D721Med (cell line): Measurements from ENCODE around the gene KRT74.

Experiments
- DNase-seq: peaks from one replicate; pipeline ENCODE4 v3.0.0; 2011; ENCODE audit warnings: low spot score; ENCODE audit not compliant: insufficient read length
- FAIRE-seq: peaks from 2 replicates; lab custom pipeline; 2011; peaks lifted over from hg19 to GRCh38; lab: Jason Lieb, UNC
- CTCF ChIP-seq: IDR thresholded peaks from 2 replicates; pipeline ENCODE4 v1.5.1; 2012; ENCODE audit warnings: mild to moderate bottlenecking, control low read depth; ENCODE audit not compliant: insufficient read depth; ENCODE audit errors: missing control alignments

KRT74 gene

GRCh38 chr12:52559979-52560378 is 13.7 kb downstream of the KRT74 start:
- FAIRE-seq (no peak), DNase-seq (no peak)
- no peak for TF ChIP-seq CTCF

DNA sequence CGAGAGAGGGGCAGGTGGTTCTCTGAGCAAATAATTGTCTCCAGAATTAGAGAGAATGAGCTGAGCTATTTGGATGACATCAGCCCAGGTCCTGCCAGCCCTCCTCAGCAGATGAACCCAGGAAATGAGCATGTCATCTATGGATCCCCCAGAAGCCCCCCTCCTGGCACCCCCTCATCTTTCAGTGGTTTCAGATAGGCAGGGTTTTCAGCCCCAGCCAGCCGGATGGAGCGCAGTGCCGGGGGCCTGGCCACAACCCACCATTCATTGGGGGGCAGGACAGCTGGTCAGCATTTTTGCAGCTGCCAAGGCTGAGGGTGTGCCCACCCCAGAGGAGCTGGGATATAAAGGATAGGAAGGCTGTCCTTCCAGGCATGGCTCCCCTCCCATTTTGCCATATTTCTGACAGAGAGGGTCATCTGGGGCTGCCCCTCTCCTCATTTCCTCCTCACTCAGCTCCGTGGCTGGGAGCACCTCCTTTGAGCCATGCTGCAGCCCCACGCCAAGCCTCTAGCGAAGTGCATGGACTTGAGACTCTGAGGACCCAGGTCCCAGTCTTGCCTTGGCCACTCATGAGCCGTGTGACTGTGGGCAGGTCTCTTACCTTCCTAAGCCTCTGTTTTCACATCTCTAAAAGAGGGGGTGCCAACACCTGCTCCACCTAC is 14.7 kb downstream of the KRT74 start:
- DNase-seq (no peak), FAIRE-seq (no peak)
- no peak for TF ChIP-seq CTCF

DNA sequence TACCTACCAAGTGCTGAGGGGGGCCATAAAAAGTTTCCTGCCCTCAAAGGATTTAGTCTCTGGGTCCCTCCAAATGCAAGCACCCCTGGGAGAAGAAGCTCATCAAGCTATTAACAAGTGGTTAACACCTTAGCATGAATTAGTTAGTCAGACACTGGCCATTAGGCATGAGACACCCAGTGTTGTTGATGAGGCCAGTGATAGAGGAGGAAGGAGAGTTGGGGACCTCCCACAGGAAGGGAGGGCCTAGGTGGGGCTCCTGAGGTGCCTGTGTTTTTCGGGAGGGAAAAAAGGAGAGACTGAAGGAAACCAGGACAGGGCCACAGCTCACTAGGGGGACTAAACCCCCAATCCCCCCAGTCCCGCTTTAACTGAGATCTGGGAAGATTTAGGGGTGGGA is 16.2 kb downstream of the KRT74 start:
- FAIRE-seq (no peak), DNase-seq (no peak)
- no peak for TF ChIP-seq CTCF

- no peak for TF ChIP-seq CTCF
- DNase-seq (no peak), FAIRE-seq (no peak)
Observed at GRCh38 chr12:52555577-52555976, 18.1 kb downstream of the KRT74 start.

DNA sequence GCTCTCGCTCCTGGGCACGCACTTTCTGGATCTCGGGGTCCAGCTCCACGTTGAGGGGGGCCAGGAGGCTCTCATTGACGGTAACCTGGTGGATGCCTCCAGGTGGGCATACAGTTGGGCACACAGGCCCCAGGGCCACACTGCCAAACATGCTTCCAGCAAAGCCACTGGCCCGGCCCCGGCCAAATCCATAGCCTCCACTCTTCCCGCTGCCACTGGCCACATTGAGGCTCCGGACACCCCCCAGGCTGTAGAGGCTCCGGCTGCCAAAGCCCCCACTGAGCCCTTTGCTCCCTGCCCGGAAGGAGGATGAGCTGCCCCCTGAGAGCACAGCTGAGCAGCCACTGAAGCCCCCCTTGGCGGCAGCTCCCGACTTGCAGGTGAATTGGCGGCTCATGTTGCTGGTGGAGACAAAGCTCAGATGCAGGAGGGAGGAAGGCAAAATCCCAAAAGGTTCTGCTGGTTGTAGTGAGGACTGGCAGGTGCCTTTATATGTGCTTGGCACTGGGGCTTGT is 20.9 kb downstream of the KRT74 start, which contains the start of gene KRT71:
Gene KRT71 (minus strand): TSS at position 465 of the 515 bp plus-strand sequence. CDS start 68 bp downstream, at position 397.
- TF ChIP-seq CTCF: no peak
- FAIRE-seq: no peak

DNA sequence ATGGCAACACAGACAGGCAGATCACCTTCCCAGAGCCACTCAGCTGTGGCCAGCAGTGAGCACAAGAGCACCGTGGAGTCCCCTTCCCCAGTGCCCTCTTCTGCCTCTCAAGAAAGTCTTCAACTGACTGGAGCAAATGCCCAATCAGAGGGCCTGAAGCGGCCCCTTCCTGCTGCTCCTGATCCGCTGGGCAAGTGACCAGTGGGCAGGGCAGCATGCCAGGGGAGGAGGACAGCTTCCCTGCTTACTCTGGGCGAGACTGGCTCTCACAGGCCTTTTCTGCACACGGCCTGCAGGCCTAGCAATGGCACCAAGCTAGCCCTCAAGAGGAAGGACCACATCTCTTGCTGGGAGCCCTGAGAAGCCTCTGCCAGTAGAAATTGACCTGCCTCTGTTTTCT is 21.6 kb downstream of the KRT74 start:
- no peak for FAIRE-seq
- no peak for TF ChIP-seq CTCF

More for the DNA sequence above, 20.9 kb downstream of the KRT74 start, which contains the start of gene KRT71:
- DNase-seq: no peak

GRCh38 chr12:52551216-52551865 is 22.3 kb downstream of the KRT74 start:
- no peak for FAIRE-seq
- no peak for TF ChIP-seq CTCF
- DNase-seq: no peak

More for the DNA sequence above, 21.6 kb downstream of the KRT74 start:
- no peak for DNase-seq
